ENCODE results near the gene NAA35. TPM values are rescaled to one million over a fixed set of nuclear protein-coding genes. Genes with fewer than 3 reads are reported as not detected.

The NAA35 gene
- total and polyA plus RNA-seq, 2 of the 8 experiments (the other 6 are each of a cell fraction or from before 2014, with no cell fraction given), result 12.9 to 35.2 TPM

GRCh38 chr9:86020731-86021130, 79.8 kb downstream of the NAA35 start (continued):
- TF ChIP-seq TCF12 (IDR thresholded peaks at IDR 0.05; ENCODE audit: low read depth, low read length) (no peak), JUND (IDR thresholded peaks at IDR 0.05; ENCODE audit: low read length) (no peak), KDM4A (IDR thresholded peaks at IDR 0.05; ENCODE audit: low read depth, low read length, severe bottlenecking) (no peak), BCL11A (IDR thresholded peaks at IDR 0.05; ENCODE audit: low read depth in 2 of 2, low read length in 2 of 2) (no peak), JUN (IDR thresholded peaks at IDR 0.05; ENCODE audit: low read depth, low read length) (no peak), NANOG (IDR thresholded peaks at IDR 0.05; ENCODE audit: insufficient read depth, low read depth, low read length, poor library complexity, severe bottlenecking) (no peak)
